Measurements from ENCODE around the gene RAB31. TPM values are rescaled to one million over a fixed set of nuclear protein-coding genes. Genes with fewer than 3 reads are reported as not detected.
"Not testable (repeated sequence)": the region's sequence is repeated elsewhere in the genome, so short reads cannot be mapped to it uniquely, and the experiment has no call there.

The RAB31 gene
- total RNA-seq, 1 experiment from 2014 or later: 9.5 TPM

DNA sequence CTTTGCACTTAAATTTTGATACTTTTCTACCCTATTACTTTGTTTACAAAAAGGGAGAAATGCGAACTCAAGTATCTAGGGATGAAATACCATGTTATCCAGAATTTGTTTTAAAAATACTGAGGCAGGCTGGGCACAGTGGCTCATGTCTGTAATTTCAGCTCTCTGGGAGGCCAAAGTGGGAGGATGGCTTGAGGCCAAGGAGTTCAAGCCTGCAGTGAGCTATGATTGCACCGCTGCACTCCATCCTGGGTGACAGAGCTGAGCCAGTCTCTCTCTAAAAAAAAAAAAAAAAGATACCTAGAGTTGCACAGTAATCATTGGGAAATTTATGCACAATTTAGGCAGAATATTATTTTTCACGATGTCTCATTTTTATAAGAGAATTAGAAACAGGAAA, 193.3 kb downstream of the RAB31 start:
- DNase-seq: no peak
- Histone ChIP-seq H3K4me1 (peaks cover 31% of the 10 kb centered on the region), H3K4me3 (ENCODE audit: low read depth, low read length) (no peak overlapping the region), H3K27me3 (replicated peaks; ENCODE audit: control insufficient read depth, insufficient read depth, low read length) (no peaks in the 10 kb centered on the region), H3K36me3 (ENCODE audit: control insufficient read depth, insufficient read depth, low read length) (no peaks in the 10 kb centered on the region), H3K9me3 (no peaks in the 10 kb centered on the region)
- no peaks in the 10 kb centered on the region for H3K9me3 Mint-ChIP-seq (ENCODE audit: unreplicated experiment)
- no peak overlapping the region for H3K4me3 Mint-ChIP-seq (ENCODE audit: unreplicated experiment)
- no TSS peak for BruUV-seq (replicated peaks)
- CTCF ChIA-PET: no interaction called here
- no peaks in the 10 kb centered on the region for H3K36me3 Mint-ChIP-seq (ENCODE audit: insufficient read depth, unreplicated experiment)
- peaks cover 21% of the 10 kb centered on the region for H3K4me1 Mint-ChIP-seq (ENCODE audit: low read depth, unreplicated experiment)
- H3K27ac Mint-ChIP-seq (ENCODE audit: unreplicated experiment): no peak overlapping the region
- intact Hi-C loops (cut with micrococcal nuclease; ENCODE audit: unreplicated experiment): no loop called here
- TF ChIP-seq CTCF (IDR thresholded peaks at IDR 0.05; ENCODE audit: insufficient read depth in 1 of 2, low read depth in 1 of 2, low read length in 1 of 2, severe bottlenecking in 1 of 2, unreplicated experiment in 1 of 2): no peak
- H3K27me3 Mint-ChIP-seq (ENCODE audit: insufficient read depth, unreplicated experiment): no peaks in the 10 kb centered on the region
- POLR2A ChIA-PET: no interaction called here

GRCh38 chr18:9902264-9902663, 194.2 kb downstream of the RAB31 start:
- DNase-seq; H3K27me3 ChIP-seq (replicated peaks; ENCODE audit: control insufficient read depth, insufficient read depth, low read length); H3K9me3 Mint-ChIP-seq (ENCODE audit: unreplicated experiment); H3K27ac Mint-ChIP-seq (ENCODE audit: unreplicated experiment); BruUV-seq (replicated peaks); H3K27me3 Mint-ChIP-seq (ENCODE audit: insufficient read depth, unreplicated experiment); H3K36me3 Mint-ChIP-seq (ENCODE audit: insufficient read depth, unreplicated experiment); H3K4me3 Mint-ChIP-seq (ENCODE audit: unreplicated experiment); intact Hi-C loops (cut with micrococcal nuclease; ENCODE audit: unreplicated experiment); H3K4me3 ChIP-seq (ENCODE audit: low read depth, low read length); H3K9me3 ChIP-seq; CTCF ChIA-PET; H3K36me3 ChIP-seq (ENCODE audit: control insufficient read depth, insufficient read depth, low read length); POLR2A ChIA-PET: not testable (repeated sequence)
- H3K4me1 ChIP-seq: peaks cover 31% of the 10 kb centered on the region
- peaks cover 21% of the 10 kb centered on the region for H3K4me1 Mint-ChIP-seq (ENCODE audit: low read depth, unreplicated experiment)

DNA sequence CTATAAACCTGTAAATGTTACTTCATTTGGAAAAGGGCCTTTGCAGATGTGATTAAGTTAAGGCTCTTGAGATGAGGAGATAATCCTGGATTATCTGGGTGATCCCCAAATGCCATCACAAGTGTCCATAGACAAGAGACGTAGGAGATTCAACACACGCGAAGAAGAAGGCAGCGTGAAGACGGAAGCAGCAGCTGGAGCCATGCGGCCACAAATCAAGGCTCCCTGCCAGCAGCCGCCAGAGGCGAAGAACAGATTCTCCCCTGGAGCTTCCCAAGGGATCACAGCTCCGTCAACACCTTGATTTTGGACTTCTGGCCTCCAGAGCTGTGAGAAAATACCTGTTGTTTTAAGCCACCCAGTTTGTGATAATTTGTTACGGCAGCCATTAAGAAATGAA, 194.7 kb downstream of the RAB31 start:
- no peak overlapping the region for H3K27ac Mint-ChIP-seq (ENCODE audit: unreplicated experiment)

More for the DNA sequence above, 194.7 kb downstream of the RAB31 start:
- H3K9me3 Mint-ChIP-seq (ENCODE audit: unreplicated experiment): no peaks in the 10 kb centered on the region
- DNase-seq: no peak
- peaks cover 21% of the 10 kb centered on the region for H3K4me1 Mint-ChIP-seq (ENCODE audit: low read depth, unreplicated experiment)
- H3K9me3 ChIP-seq: no peaks in the 10 kb centered on the region
- H3K36me3 Mint-ChIP-seq (ENCODE audit: insufficient read depth, unreplicated experiment): no peaks in the 10 kb centered on the region
- CTCF ChIA-PET: no interaction called here
- H3K27me3 ChIP-seq (replicated peaks; ENCODE audit: control insufficient read depth, insufficient read depth, low read length): no peaks in the 10 kb centered on the region
- no peaks in the 10 kb centered on the region for H3K27me3 Mint-ChIP-seq (ENCODE audit: insufficient read depth, unreplicated experiment)
- no peaks in the 10 kb centered on the region for H3K36me3 ChIP-seq (ENCODE audit: control insufficient read depth, insufficient read depth, low read length)
- no peak overlapping the region for H3K4me3 Mint-ChIP-seq (ENCODE audit: unreplicated experiment)
- intact Hi-C loops (cut with micrococcal nuclease; ENCODE audit: unreplicated experiment): no loop called here
- no TSS peak for BruUV-seq (replicated peaks)
- POLR2A ChIA-PET: no interaction called here
- TF ChIP-seq CTCF (IDR thresholded peaks at IDR 0.05; ENCODE audit: insufficient read depth in 1 of 2, low read depth in 1 of 2, low read length in 1 of 2, severe bottlenecking in 1 of 2, unreplicated experiment in 1 of 2): no peak
- no peak overlapping the region for H3K4me3 ChIP-seq (ENCODE audit: low read depth, low read length)
- peaks cover 31% of the 10 kb centered on the region for H3K4me1 ChIP-seq
